Neuronal stem cell (in vitro differentiated cells): Measurements from ENCODE around the gene ZNF618.

ENCODE experiments used
- DNase-seq: peaks from one replicate; pipeline ENCODE4 v3.0.0-alpha.2; 2013; ENCODE audit warnings: low spot score
- H2AFZ ChIP-seq: one replicate; pipeline ENCODE4 v1.6.1; 2013; ENCODE audit warnings: mild to moderate bottlenecking, low read length, inconsistent platforms
- H2AK5ac ChIP-seq: 2 replicates; pipeline ENCODE4 v1.6.1; 2013; ENCODE audit warnings: low read depth, mild to moderate bottlenecking, inconsistent platforms, low read length, moderate library complexity, mixed read lengths
- H2BK120ac ChIP-seq: 2 replicates; pipeline ENCODE4 v1.6.1; 2013; ENCODE audit warnings: low read depth, mild to moderate bottlenecking, inconsistent platforms, low read length, moderate library complexity, mixed read lengths
- H2BK12ac ChIP-seq: one replicate; pipeline ENCODE4 v1.6.1; 2013; ENCODE audit warnings: low read length, inconsistent platforms
- H2BK15ac ChIP-seq: 2 replicates; pipeline ENCODE4 v1.6.1; 2013; ENCODE audit warnings: mild to moderate bottlenecking, low read length, inconsistent platforms, mixed read lengths
- H2BK5ac ChIP-seq: one replicate; pipeline ENCODE4 v1.6.1; 2013; ENCODE audit warnings: inconsistent platforms, mild to moderate bottlenecking, low read length, moderate library complexity
- H3K14ac ChIP-seq: one replicate; pipeline ENCODE4 v1.6.1; 2013; ENCODE audit warnings: low read length, inconsistent platforms
- H3K18ac ChIP-seq: 2 replicates; pipeline ENCODE4 v1.6.1; 2013; ENCODE audit warnings: low read length, inconsistent platforms
- H3K23ac ChIP-seq: 2 replicates; pipeline ENCODE4 v1.6.1; 2013; ENCODE audit warnings: low read depth, mild to moderate bottlenecking, mixed read lengths, low read length, inconsistent platforms; ENCODE audit not compliant: poor library complexity
- H3K27ac ChIP-seq: replicated peaks from 3 replicates; pipeline ENCODE4 v1.5.1; 2013; ENCODE audit warnings: low read length, inconsistent platforms
- H3K27me3 ChIP-seq, 3 experiments: 2 replicates each; pipeline ENCODE4 v1.6.1; 2013; ENCODE audit warnings: low read length in 3 of 3, mild to moderate bottlenecking in 2 of 3, inconsistent platforms in 1 of 3, low read depth in 1 of 3, mixed read lengths in 1 of 3, moderate library complexity in 1 of 3; ENCODE audit not compliant: control insufficient read depth in 3 of 3, insufficient read depth in 3 of 3
- H3K36me3 ChIP-seq, 2 donors: replicated peaks in 1 of 2; 2 replicates each; pipeline ENCODE4 v1.6.1; 2013; ENCODE audit warnings: low read length in 2 of 2; ENCODE audit not compliant: control insufficient read depth in 2 of 2, insufficient read depth in 2 of 2
- H3K4ac ChIP-seq: 2 replicates; pipeline ENCODE4 v1.6.1; 2013; ENCODE audit warnings: inconsistent platforms, mild to moderate bottlenecking, low read length, moderate library complexity
- H3K4me1 ChIP-seq, 2 donors: 1 replicate in 1 of 2; 2 replicates in 1 of 2; pipeline ENCODE4 v1.6.1; 2013; ENCODE audit warnings: low read length in 2 of 2, low read depth in 1 of 2; ENCODE audit not compliant: control insufficient read depth in 2 of 2, insufficient read depth in 1 of 2
- H3K4me2 ChIP-seq: one replicate; pipeline ENCODE4 v1.6.1; 2013; ENCODE audit warnings: mild to moderate bottlenecking, low read length, inconsistent platforms; ENCODE audit not compliant: insufficient read depth, poor library complexity, severe bottlenecking
- H3K4me3 ChIP-seq, 2 donors: 2 replicates each; pipeline ENCODE4 v1.5.1; 2013; ENCODE audit warnings: low read length in 2 of 2, mild to moderate bottlenecking in 2 of 2, inconsistent platforms in 1 of 2, moderate library complexity in 1 of 2
- H3K79me1 ChIP-seq: one replicate; pipeline ENCODE4 v1.6.1; 2013; ENCODE audit warnings: low read depth, mild to moderate bottlenecking, inconsistent platforms, low read length, moderate library complexity
- H3K9ac ChIP-seq: one replicate; pipeline ENCODE4 v1.6.1; 2013; ENCODE audit warnings: mild to moderate bottlenecking, low read depth, low read length, inconsistent platforms; ENCODE audit not compliant: poor library complexity
- H3K9me3 ChIP-seq, 2 donors: replicated peaks in 1 of 2; 2 replicates each; pipeline versions ENCODE3 to v1.6.1; 2013; ENCODE audit warnings: low read length in 2 of 2, mild to moderate bottlenecking in 2 of 2, inconsistent platforms in 1 of 2, low read depth in 1 of 2, mixed read lengths in 1 of 2, moderate library complexity in 1 of 2; ENCODE audit not compliant: control insufficient read depth in 2 of 2, insufficient read depth in 1 of 2
- H4K8ac ChIP-seq: one replicate; pipeline ENCODE4 v1.6.1; 2013; ENCODE audit warnings: low read depth, mild to moderate bottlenecking, inconsistent platforms, low read length, moderate library complexity
- H4K91ac ChIP-seq: one replicate; pipeline ENCODE4 v1.6.1; 2013; ENCODE audit warnings: low read length, low read depth, mild to moderate bottlenecking, inconsistent platforms; ENCODE audit not compliant: poor library complexity
- WGBS, 2 donors: extraction: QIAGEN DNeasy Blood & Tissue Kit; methylation state at CpG; one replicate each; pipeline ENCODE4 v1.1.7; 2013; ENCODE audit warnings: missing lambda C conversion rate in 2 of 2, mixed read lengths in 1 of 2; ENCODE audit not compliant: insufficient read length in 2 of 2, insufficient replicate concordance in 1 of 2; ENCODE audit errors: extremely low coverage in 2 of 2; 5-methylcytosine and 5-hydroxymethylcytosine counted together

Gene ZNF618

GRCh38 chr9:113934167-113934828 lies 58.2 kb downstream of the ZNF618 start:
- WGBS, 2 donors: no CpG with 5 or more reads among the region's 14 CpGs
- H2AFZ ChIP-seq: no peak overlapping the region
- H3K4me2 ChIP-seq: no peak overlapping the region
- no peak overlapping the region for H2AK5ac ChIP-seq
- no peak overlapping the region for H2BK5ac ChIP-seq
- no peaks in the 10 kb centered on the region for H3K27me3 ChIP-seq
- no peaks in the 10 kb centered on the region for H3K36me3 ChIP-seq
- no peak for DNase-seq
- no peak overlapping the region for H2BK120ac ChIP-seq
- no peak overlapping the region for H4K91ac ChIP-seq
- H3K4me1 ChIP-seq: peaks cover 0 to 10% of the 10 kb centered on the region in 2 donors
- no peak overlapping the region for H2BK15ac ChIP-seq
- no peak overlapping the region for H4K8ac ChIP-seq
- no peak overlapping the region for H2BK12ac ChIP-seq
- H3K27ac ChIP-seq: no peak overlapping the region
- H3K23ac ChIP-seq: no peak overlapping the region
- H3K4me3 ChIP-seq: no peak overlapping the region
- H3K79me1 ChIP-seq: peaks cover 11% of the 10 kb centered on the region
- no peak overlapping the region for H3K14ac ChIP-seq
- no peak overlapping the region for H3K18ac ChIP-seq
- no peak overlapping the region for H3K4ac ChIP-seq
- H3K9ac ChIP-seq: no peak overlapping the region
- peaks cover 0 to 6% of the 10 kb centered on the region in 2 donors for H3K9me3 ChIP-seq

- Histone ChIP-seq H2BK120ac (no peak overlapping the region), H3K9ac (no peak overlapping the region), H2BK15ac (no peak overlapping the region), H3K4me1 (peaks cover 0 to 10% of the 10 kb centered on the region in 2 donors), H3K18ac (peak overlapping the region; percentile 48), H2AFZ (no peak overlapping the region), H3K27ac (no peak overlapping the region), H3K9me3 (peaks cover 0 to 8% of the 10 kb centered on the region in 2 donors), H3K4me3 (no peak overlapping the region), H4K8ac (no peak overlapping the region), H3K23ac (peak overlapping the region; percentile 47), H3K14ac (no peak overlapping the region), H4K91ac (no peak overlapping the region), H2AK5ac (no peak overlapping the region), H2BK12ac (no peak overlapping the region), H3K36me3 (no peaks in the 10 kb centered on the region), H2BK5ac (no peak overlapping the region), H3K27me3 (no peaks in the 10 kb centered on the region), H3K79me1 (peaks cover 9% of the 10 kb centered on the region), H3K4me2 (no peak overlapping the region), H3K4ac (no peak overlapping the region)
- DNase-seq: no peak
- no CpG with 5 or more reads among the region's 13 CpGs for WGBS, 2 donors
Measured at GRCh38 chr9:113934829-113935676, 58.9 kb downstream of the ZNF618 start.

- no peak overlapping the region for H4K91ac ChIP-seq
- no peak overlapping the region for H2AK5ac ChIP-seq
- H3K14ac ChIP-seq: no peak overlapping the region
- H2BK5ac ChIP-seq: no peak overlapping the region
- H3K18ac ChIP-seq: no peak overlapping the region
- no peak for DNase-seq
- peaks cover 9% of the 10 kb centered on the region for H3K79me1 ChIP-seq
- H3K36me3 ChIP-seq: no peaks in the 10 kb centered on the region
- no peak overlapping the region for H2BK120ac ChIP-seq
- no peaks in the 10 kb centered on the region for H3K27me3 ChIP-seq
- no peak overlapping the region for H3K23ac ChIP-seq
- peaks cover 0 to 7% of the 10 kb centered on the region in 2 donors for H3K4me1 ChIP-seq
- H2BK15ac ChIP-seq: no peak overlapping the region
- no peak overlapping the region for H2BK12ac ChIP-seq
- H3K27ac ChIP-seq: no peak overlapping the region
- no CpG with 5 or more reads among the region's 10 CpGs for WGBS, 2 donors
- H3K9me3 ChIP-seq: peaks cover 0 to 10% of the 10 kb centered on the region in 2 donors
- H4K8ac ChIP-seq: no peak overlapping the region
- H3K4ac ChIP-seq: no peak overlapping the region
- H3K9ac ChIP-seq: no peak overlapping the region
- no peak overlapping the region for H2AFZ ChIP-seq
- H3K4me3 ChIP-seq: no peak overlapping the region
- H3K4me2 ChIP-seq: no peak overlapping the region
Measured at GRCh38 chr9:113935677-113936380, 59.7 kb downstream of the ZNF618 start.

GRCh38 chr9:113940077-113940476 lies 64.0 kb downstream of the ZNF618 start:
- no peak overlapping the region for H3K27ac ChIP-seq
- H3K4me1 ChIP-seq: peaks cover 0 to 5% of the 10 kb centered on the region in 2 donors
- no peak overlapping the region for H3K4me3 ChIP-seq
- peaks cover 6% of the 10 kb centered on the region for H3K79me1 ChIP-seq
- no peak overlapping the region for H2AK5ac ChIP-seq
- peaks cover 0 to 15% of the 10 kb centered on the region in 2 donors for H3K9me3 ChIP-seq
- no peak overlapping the region for H3K23ac ChIP-seq
- no peaks in the 10 kb centered on the region for H3K27me3 ChIP-seq
- no peak overlapping the region for H3K9ac ChIP-seq
- no peak overlapping the region for H2BK12ac ChIP-seq
- H2BK15ac ChIP-seq: no peak overlapping the region
- H2BK5ac ChIP-seq: no peak overlapping the region
- H3K14ac ChIP-seq: no peak overlapping the region
- H2BK120ac ChIP-seq: no peak overlapping the region
- H3K4ac ChIP-seq: no peak overlapping the region
- H3K36me3 ChIP-seq: peaks cover 2 to 16% of the 10 kb centered on the region in 2 donors
- no peak overlapping the region for H4K91ac ChIP-seq
- DNase-seq: no peak
- H3K4me2 ChIP-seq: no peak overlapping the region
- no peak overlapping the region for H4K8ac ChIP-seq
- H3K18ac ChIP-seq: no peak overlapping the region
- H2AFZ ChIP-seq: no peak overlapping the region
